SK-N-SH treated with all-trans-retinoic acid at 6 μM for 48 hours (cell line): Measurements from ENCODE around the gene SCG2.

ENCODE experiments used
- ATAC-seq: fragments of 200-7000 bp; cut with Tn5 transposase; 3 replicates; pipeline ENCODE4 v1.9.1; 2020; ENCODE audit warnings: mild to moderate bottlenecking, moderate library complexity
- ARNTL ChIP-seq: fragments of 450-650 bp; formaldehyde crosslinking; IDR thresholded peaks from 2 replicates; pipeline ENCODE4 v1.5.0; 2020; ENCODE audit warnings: low read depth, mild to moderate bottlenecking, moderate library complexity, borderline replicate concordance
- BACH2 ChIP-seq: fragments of 250-450 bp; sonication (Bioruptor Pico); IDR thresholded peaks from 2 replicates; pipeline ENCODE4 v1.9.0; 2021; ENCODE audit warnings: mild to moderate bottlenecking, borderline replicate concordance
- ESRRG ChIP-seq: fragments of 250-450 bp; sonication (Bioruptor Pico); IDR thresholded peaks from 2 replicates; pipeline ENCODE4 v1.6.1; 2021; ENCODE audit warnings: mild to moderate bottlenecking
- GLIS3 ChIP-seq: fragments of 250-450 bp; sonication (Bioruptor Pico); IDR thresholded peaks from 2 replicates; pipeline ENCODE4 v1.5.0; 2020; ENCODE audit warnings: mild to moderate bottlenecking, moderate library complexity
- ISL1 ChIP-seq: fragments of 250-450 bp; sonication (Bioruptor Pico); IDR thresholded peaks from 2 replicates; pipeline ENCODE4 v2.1.2; 2022; ENCODE audit warnings: mild to moderate bottlenecking, moderate library complexity
- OSR1 ChIP-seq: fragments of 250-450 bp; sonication (Bioruptor Pico); IDR thresholded peaks from 2 replicates; pipeline ENCODE4 v1.8.0; 2022; ENCODE audit warnings: moderate library complexity, mild to moderate bottlenecking, inconsistent platforms
- PPARA ChIP-seq: fragments of 250-450 bp; sonication (Bioruptor Pico); IDR thresholded peaks from 2 replicates; pipeline ENCODE4 v1.5.0; 2020; ENCODE audit warnings: mild to moderate bottlenecking, borderline replicate concordance
- SNAI2 ChIP-seq: fragments of 250-450 bp; sonication (Bioruptor Pico); IDR thresholded peaks from 2 replicates; pipeline ENCODE4 v1.5.0; 2020; ENCODE audit warnings: mild to moderate bottlenecking, moderate library complexity
- TCF4 ChIP-seq: fragments of 250-450 bp; sonication (Bioruptor Pico); IDR thresholded peaks from 2 replicates; pipeline ENCODE4 v1.8.0; 2021; ENCODE audit warnings: mild to moderate bottlenecking, moderate library complexity, borderline replicate concordance
- ZC3H10 ChIP-seq: fragments of 250-450 bp; sonication (Bioruptor Pico); IDR thresholded peaks from 2 replicates; pipeline ENCODE4 v1.5.1; 2021; ENCODE audit warnings: mild to moderate bottlenecking, moderate library complexity
- ZFP30 ChIP-seq: fragments of 450-650 bp; formaldehyde crosslinking; IDR thresholded peaks from 2 replicates; pipeline ENCODE4 v1.5.0; 2022; ENCODE audit warnings: mild to moderate bottlenecking, moderate library complexity
- TF ChIP-seq, protein P1 (sequence below): fragments of 250-450 bp; sonication (Bioruptor Pico); IDR thresholded peaks from 2 replicates; pipeline ENCODE4 v1.8.0; 2020; ENCODE audit warnings: mild to moderate bottlenecking, moderate library complexity, borderline replicate concordance
- TF ChIP-seq, protein P2 (sequence below): fragments of 250-450 bp; sonication (Bioruptor Pico); IDR thresholded peaks from 2 replicates; pipeline ENCODE4 v1.8.0; 2021; ENCODE audit warnings: low read depth, mild to moderate bottlenecking, moderate library complexity, borderline replicate concordance
- TF ChIP-seq, protein P3 (sequence below): fragments of 250-450 bp; sonication (Bioruptor Pico); IDR thresholded peaks from 2 replicates; pipeline ENCODE4 v1.5.1; 2020; ENCODE audit warnings: low read depth, mild to moderate bottlenecking, moderate library complexity
- TF ChIP-seq, protein P4 (sequence below): fragments of 250-450 bp; sonication (Bioruptor Pico); IDR thresholded peaks from 2 replicates; pipeline ENCODE4 v1.5.1; 2021; ENCODE audit warnings: mild to moderate bottlenecking, moderate library complexity
- TF ChIP-seq, protein P5 (sequence below): fragments of 250-450 bp; sonication (Bioruptor Pico); IDR thresholded peaks from 2 replicates; pipeline ENCODE4 v1.5.0; 2020; ENCODE audit warnings: mild to moderate bottlenecking, moderate library complexity

Gene SCG2

DNA sequence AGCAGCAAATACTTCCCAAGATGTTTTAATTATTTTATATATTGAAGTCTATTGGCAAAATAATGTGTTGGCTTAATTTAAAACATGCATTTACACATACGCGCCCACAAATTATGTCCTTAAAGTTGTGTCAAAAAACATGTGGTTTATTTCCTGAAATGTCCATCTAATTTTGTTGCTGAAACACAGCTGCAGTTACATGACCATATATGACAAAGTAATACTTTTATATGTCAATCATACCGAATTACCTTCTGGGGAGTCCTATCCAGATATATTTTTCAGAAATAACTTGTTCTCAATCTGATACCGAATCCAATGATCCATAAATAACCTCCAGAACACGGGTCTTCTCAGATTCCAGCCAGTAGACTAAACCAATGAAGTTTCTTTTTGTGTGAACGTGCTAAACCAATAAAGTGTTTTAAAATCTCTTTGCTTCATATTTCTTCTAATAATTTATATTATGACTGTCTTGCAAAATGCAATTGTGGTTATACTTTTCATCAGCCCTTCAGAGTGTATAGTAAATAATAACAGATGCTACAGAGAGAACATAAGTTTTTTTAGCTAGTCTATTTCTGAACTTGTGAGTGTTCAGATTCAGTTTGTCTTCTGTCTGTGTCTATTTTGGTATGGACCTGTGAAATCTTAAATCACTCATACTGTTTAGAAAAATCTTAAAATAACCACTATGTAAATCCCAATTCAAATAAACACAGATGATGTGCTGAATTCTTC lies 2.4 kb downstream of the SCG2 start:
- ATAC-seq = no peak; the same call in 2 of the 3 replicates
- TF ChIP-seq ZFP30 (CRISPR knock-in tag) (no peak), GLIS3 (CRISPR knock-in tag) (no peak), ISL1 (no peak), TCF4 (CRISPR knock-in tag) (no peak), ESRRG (CRISPR knock-in tag) (no peak), ZC3H10 (CRISPR knock-in tag) (no peak)
- TF ChIP-seq, protein P1, sequence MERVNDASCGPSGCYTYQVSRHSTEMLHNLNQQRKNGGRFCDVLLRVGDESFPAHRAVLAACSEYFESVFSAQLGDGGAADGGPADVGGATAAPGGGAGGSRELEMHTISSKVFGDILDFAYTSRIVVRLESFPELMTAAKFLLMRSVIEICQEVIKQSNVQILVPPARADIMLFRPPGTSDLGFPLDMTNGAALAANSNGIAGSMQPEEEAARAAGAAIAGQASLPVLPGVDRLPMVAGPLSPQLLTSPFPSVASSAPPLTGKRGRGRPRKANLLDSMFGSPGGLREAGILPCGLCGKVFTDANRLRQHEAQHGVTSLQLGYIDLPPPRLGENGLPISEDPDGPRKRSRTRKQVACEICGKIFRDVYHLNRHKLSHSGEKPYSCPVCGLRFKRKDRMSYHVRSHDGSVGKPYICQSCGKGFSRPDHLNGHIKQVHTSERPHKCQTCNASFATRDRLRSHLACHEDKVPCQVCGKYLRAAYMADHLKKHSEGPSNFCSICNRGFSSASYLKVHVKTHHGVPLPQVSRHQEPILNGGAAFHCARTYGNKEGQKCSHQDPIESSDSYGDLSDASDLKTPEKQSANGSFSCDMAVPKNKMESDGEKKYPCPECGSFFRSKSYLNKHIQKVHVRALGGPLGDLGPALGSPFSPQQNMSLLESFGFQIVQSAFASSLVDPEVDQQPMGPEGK (CRISPR knock-in tag) = no peak
- TF ChIP-seq, protein P2, sequence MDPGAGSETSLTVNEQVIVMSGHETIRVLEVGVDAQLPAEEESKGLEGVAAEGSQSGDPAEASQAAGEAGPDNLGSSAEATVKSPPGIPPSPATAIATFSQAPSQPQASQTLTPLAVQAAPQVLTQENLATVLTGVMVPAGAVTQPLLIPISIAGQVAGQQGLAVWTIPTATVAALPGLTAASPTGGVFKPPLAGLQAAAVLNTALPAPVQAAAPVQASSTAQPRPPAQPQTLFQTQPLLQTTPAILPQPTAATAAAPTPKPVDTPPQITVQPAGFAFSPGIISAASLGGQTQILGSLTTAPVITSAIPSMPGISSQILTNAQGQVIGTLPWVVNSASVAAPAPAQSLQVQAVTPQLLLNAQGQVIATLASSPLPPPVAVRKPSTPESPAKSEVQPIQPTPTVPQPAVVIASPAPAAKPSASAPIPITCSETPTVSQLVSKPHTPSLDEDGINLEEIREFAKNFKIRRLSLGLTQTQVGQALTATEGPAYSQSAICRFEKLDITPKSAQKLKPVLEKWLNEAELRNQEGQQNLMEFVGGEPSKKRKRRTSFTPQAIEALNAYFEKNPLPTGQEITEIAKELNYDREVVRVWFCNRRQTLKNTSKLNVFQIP (CRISPR knock-in tag) = no peak
- TF ChIP-seq, protein P3, sequence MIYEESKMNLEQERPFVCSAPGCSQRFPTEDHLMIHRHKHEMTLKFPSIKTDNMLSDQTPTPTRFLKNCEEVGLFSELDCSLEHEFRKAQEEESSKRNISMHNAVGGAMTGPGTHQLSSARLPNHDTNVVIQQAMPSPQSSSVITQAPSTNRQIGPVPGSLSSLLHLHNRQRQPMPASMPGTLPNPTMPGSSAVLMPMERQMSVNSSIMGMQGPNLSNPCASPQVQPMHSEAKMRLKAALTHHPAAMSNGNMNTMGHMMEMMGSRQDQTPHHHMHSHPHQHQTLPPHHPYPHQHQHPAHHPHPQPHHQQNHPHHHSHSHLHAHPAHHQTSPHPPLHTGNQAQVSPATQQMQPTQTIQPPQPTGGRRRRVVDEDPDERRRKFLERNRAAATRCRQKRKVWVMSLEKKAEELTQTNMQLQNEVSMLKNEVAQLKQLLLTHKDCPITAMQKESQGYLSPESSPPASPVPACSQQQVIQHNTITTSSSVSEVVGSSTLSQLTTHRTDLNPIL (CRISPR knock-in tag) = no peak
- TF ChIP-seq, protein P4, sequence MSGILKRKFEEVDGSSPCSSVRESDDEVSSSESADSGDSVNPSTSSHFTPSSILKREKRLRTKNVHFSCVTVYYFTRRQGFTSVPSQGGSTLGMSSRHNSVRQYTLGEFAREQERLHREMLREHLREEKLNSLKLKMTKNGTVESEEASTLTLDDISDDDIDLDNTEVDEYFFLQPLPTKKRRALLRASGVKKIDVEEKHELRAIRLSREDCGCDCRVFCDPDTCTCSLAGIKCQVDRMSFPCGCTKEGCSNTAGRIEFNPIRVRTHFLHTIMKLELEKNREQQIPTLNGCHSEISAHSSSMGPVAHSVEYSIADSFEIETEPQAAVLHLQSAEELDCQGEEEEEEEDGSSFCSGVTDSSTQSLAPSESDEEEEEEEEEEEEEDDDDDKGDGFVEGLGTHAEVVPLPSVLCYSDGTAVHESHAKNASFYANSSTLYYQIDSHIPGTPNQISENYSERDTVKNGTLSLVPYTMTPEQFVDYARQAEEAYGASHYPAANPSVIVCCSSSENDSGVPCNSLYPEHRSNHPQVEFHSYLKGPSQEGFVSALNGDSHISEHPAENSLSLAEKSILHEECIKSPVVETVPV = no peak
- TF ChIP-seq, protein P5, sequence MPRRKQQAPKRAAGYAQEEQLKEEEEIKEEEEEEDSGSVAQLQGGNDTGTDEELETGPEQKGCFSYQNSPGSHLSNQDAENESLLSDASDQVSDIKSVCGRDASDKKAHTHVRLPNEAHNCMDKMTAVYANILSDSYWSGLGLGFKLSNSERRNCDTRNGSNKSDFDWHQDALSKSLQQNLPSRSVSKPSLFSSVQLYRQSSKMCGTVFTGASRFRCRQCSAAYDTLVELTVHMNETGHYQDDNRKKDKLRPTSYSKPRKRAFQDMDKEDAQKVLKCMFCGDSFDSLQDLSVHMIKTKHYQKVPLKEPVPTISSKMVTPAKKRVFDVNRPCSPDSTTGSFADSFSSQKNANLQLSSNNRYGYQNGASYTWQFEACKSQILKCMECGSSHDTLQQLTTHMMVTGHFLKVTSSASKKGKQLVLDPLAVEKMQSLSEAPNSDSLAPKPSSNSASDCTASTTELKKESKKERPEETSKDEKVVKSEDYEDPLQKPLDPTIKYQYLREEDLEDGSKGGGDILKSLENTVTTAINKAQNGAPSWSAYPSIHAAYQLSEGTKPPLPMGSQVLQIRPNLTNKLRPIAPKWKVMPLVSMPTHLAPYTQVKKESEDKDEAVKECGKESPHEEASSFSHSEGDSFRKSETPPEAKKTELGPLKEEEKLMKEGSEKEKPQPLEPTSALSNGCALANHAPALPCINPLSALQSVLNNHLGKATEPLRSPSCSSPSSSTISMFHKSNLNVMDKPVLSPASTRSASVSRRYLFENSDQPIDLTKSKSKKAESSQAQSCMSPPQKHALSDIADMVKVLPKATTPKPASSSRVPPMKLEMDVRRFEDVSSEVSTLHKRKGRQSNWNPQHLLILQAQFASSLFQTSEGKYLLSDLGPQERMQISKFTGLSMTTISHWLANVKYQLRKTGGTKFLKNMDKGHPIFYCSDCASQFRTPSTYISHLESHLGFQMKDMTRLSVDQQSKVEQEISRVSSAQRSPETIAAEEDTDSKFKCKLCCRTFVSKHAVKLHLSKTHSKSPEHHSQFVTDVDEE (CRISPR knock-in tag) = no peak

DNA sequence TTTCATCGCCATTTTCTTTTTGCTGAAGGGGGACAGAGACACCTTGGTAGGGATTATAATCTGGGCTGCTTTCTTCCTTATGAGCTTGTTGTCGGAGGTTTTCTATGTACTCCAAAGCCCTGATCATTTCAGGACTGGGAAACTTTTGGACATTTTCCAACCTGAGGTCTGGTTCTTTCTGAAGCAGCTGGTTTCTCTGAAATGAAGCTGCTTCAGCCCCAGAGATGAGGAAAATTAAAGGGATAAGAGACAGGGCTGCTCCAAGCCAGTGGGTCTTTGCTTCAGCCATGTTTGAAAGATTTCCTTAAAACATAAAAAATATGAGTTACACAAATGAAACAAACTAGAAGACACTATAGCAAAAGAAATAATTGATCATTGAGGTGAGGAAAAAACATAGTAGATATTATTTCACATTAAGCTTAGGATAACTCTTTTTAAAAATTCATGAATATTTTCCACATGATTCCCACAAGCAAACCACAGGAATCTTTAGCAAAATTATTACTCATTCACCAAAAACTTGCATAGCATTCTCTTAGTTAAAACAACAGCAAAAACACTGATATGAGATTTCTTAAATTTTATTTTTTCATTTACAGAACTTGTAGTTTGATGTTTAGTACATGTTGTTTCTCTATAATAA lies 3.0 kb downstream of the SCG2 start:
- ATAC-seq = 0 out of 3 replicates have a peak, but pooled peaks have one; percentile 4
- TF ChIP-seq SNAI2 (CRISPR knock-in tag) (no peak), TCF4 (CRISPR knock-in tag) (0 out of 2 replicates have a peak, but pooled peaks have one; percentile 33), BACH2 (CRISPR knock-in tag) (no peak), PPARA (CRISPR knock-in tag) (no peak), ISL1 (0 out of 2 replicates have a peak, but pooled peaks have one; percentile 5), ESRRG (CRISPR knock-in tag) (no peak), OSR1 (CRISPR knock-in tag) (no peak), ARNTL (CRISPR knock-in tag) (no peak)
- TF ChIP-seq, protein P1 (CRISPR knock-in tag) = no peak
